Esophagus squamous epithelium (tissue), 5 donors: ENCODE results near the gene DDX24. TPM values are rescaled to one million over a fixed set of nuclear protein-coding genes. Genes with fewer than 3 reads are reported as not detected.

ENCODE experiments used
- DNase-seq: peaks from one replicate; lab custom pipeline; 2025; lab: John Stamatoyannopoulos, UW
- H3K27ac ChIP-seq, 4 donors: fragments of 200-600 bp; sonication (generic); one replicate each; pipeline ENCODE4 v1.5.1; 2016 to 2019; ENCODE audit warnings: mild to moderate bottlenecking in 1 of 4
- H3K27me3 ChIP-seq, 4 donors: fragments of 200-600 bp; sonication (generic); 1 replicate in 3 of 4; 2 replicates in 1 of 4; pipeline versions ENCODE4 v1.5.1 to v1.6.0; 2017 to 2021; ENCODE audit warnings: antibody characterized with exemption in 1 of 4
- H3K36me3 ChIP-seq, 3 donors: fragments of 200-600 bp; sonication (generic); one replicate each; pipeline ENCODE4 v1.5.1; 2016 to 2019
- H3K4me1 ChIP-seq, 3 donors: fragments of 200-600 bp; sonication (generic); one replicate each; pipeline ENCODE4 v1.5.1; 2017 to 2019
- H3K4me3 ChIP-seq, 4 donors: fragments of 200-600 bp; sonication (generic); 1 replicate in 3 of 4; 2 replicates in 1 of 4; pipeline ENCODE4 v1.5.1; 2016 to 2019; ENCODE audit warnings: mild to moderate bottlenecking in 2 of 4, moderate library complexity in 1 of 4
- H3K9me3 ChIP-seq, 3 donors: fragments of 200-600 bp; sonication (generic); one replicate each; pipeline ENCODE4 v1.5.1; 2016 to 2019
- CTCF ChIP-seq, 6 experiments: fragments of 450-650 bp in 4 of 6; fragments of 200-600 bp in 2 of 6; sonication (generic) in 2 of 6; IDR thresholded peaks; one replicate each; pipeline ENCODE4 v1.5.1; 2016 to 2019; ENCODE audit warnings: antibody characterized with exemption in 6 of 6, mild to moderate bottlenecking in 4 of 6, moderate library complexity in 4 of 6
- POLR2A ChIP-seq, 4 donors: fragments of 450-650 bp; IDR thresholded peaks; one replicate each; pipeline ENCODE4 v1.6.1; 2017; ENCODE audit warnings: antibody characterized with exemption in 4 of 4, mild to moderate bottlenecking in 4 of 4, moderate library complexity in 3 of 4
- WGBS, 2 donors: methylation state at CpG; one replicate each; pipeline ENCODE4 v1.1.5; 2018; 5-methylcytosine and 5-hydroxymethylcytosine counted together
- intact Hi-C: fragments of 100-400 bp; cut with DNase I; formaldehyde crosslinking; loops from one replicate; pipeline ENCODE4 v1.15.0; 2022
- total RNA-seq, 4 donors: library from RNA; depleted of rRNA; stranded (reverse); fragments of >200 nt; gene quantifications; one replicate each; pipeline ENCODE4 v1.1.0, GENCODE V29; 2016
- donor health status: DM: yes; HTN: yes; CAD: no.

The DDX24 gene
- total RNA-seq, 4 donors from 2014 or later, result 63.9 to 114 (median 71.9) TPM

DNA sequence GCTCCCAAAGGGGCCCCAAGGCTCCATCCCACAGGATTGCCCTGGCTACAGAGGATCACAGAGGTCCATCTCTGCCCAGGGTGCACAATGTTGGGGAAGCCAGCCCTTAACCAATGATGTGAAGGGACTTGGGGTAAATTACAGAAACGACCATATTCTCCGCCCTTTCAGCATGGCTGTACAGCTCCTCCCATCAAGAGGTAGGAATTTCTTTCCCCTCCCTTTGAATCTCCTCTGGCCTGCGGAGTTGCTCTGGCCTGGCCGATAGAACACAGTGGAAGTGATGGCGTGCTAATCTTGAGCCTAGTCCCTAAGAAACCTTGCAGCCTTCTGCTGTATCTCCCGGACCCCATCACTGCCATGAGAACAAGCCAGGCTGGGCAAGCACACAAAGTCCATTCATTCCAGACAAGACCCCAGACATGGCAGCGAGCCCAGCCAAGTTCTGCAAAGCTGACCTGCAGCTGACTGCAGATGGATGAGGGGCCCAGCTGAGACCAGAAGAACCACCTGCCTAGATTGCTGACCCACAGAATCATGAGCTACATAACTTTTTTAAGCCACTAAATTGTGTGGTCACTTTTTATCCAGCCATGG lies 22.6 kb upstream of the DDX24 start:
- Histone ChIP-seq H3K4me3 (no peak overlapping the region), H3K4me1 (no peaks in the 10 kb centered on the region), H3K36me3 (peaks cover 0 to under 1% (median 0%) of the 10 kb centered on the region in 3 donors), H3K27me3 (no peaks in the 10 kb centered on the region), H3K27ac (no peak overlapping the region), H3K9me3 (no peaks in the 10 kb centered on the region)
- WGBS, 2 donors, result 83 to 84% methylated on average over 5 to 7 of the region's 7 CpGs
- no peak for DNase-seq
- TF ChIP-seq CTCF (IDR thresholded peaks at IDR 0.05) (no peak), POLR2A (IDR thresholded peaks at IDR 0.05) (no peak)
- intact Hi-C loops, result no loop called here

GRCh38 chr14:94102768-94103482 lies 21.9 kb upstream of the DDX24 start:
- no peak overlapping the region for H3K27ac ChIP-seq
- intact Hi-C loops, result no loop called here
- 85 to 99% methylated on average over 6 of the region's 8 CpGs for WGBS, 2 donors

GRCh38 chr14:94101748-94102147 lies 20.7 kb upstream of the DDX24 start:
- Histone ChIP-seq H3K4me3 (no peak overlapping the region), H3K27ac (no peak overlapping the region), H3K27me3 (no peaks in the 10 kb centered on the region), H3K36me3 (peaks cover 0 to 19% (median 0%) of the 10 kb centered on the region in 3 donors), H3K9me3 (no peaks in the 10 kb centered on the region), H3K4me1 (no peaks in the 10 kb centered on the region)
- DNase-seq, result no peak
- WGBS, 2 donors, result 88 to 93% methylated on average over 1 to 2 of the region's 10 CpGs
- intact Hi-C loops, result no loop called here
- TF ChIP-seq CTCF (IDR thresholded peaks at IDR 0.05) (no peak), POLR2A (IDR thresholded peaks at IDR 0.05) (no peak)

More at GRCh38 chr14:94102768-94103482, 21.9 kb upstream of the DDX24 start:
- TF ChIP-seq POLR2A (IDR thresholded peaks at IDR 0.05), result no peak
- DNase-seq, result no peak
- H3K36me3 ChIP-seq, result peaks cover 0 to 7% (median 0%) of the 10 kb centered on the region in 3 donors
- no peaks in the 10 kb centered on the region for H3K9me3 ChIP-seq
- no peaks in the 10 kb centered on the region for H3K27me3 ChIP-seq
- H3K4me3 ChIP-seq, result no peak overlapping the region
- H3K4me1 ChIP-seq, result no peaks in the 10 kb centered on the region

- Histone ChIP-seq H3K4me1 (no peaks in the 10 kb centered on the region), H3K36me3 (peaks cover 0 to 21% (median 0%) of the 10 kb centered on the region in 3 donors), H3K9me3 (no peaks in the 10 kb centered on the region), H3K27ac (no peak overlapping the region), H3K4me3 (no peak overlapping the region), H3K27me3 (no peaks in the 10 kb centered on the region)
- no peak for DNase-seq
- TF ChIP-seq POLR2A (IDR thresholded peaks at IDR 0.05), result no peak
- TF ChIP-seq CTCF (IDR thresholded peaks at IDR 0.05), result no peak
- intact Hi-C loops, result no loop called here
- WGBS, 2 donors, result 33 to 53% methylated on average over 3 of the region's 4 CpGs
Measured at GRCh38 chr14:94100847-94101246, 19.8 kb upstream of the DDX24 start.

- Histone ChIP-seq H3K27ac (no peak overlapping the region), H3K4me1 (no peaks in the 10 kb centered on the region), H3K9me3 (no peaks in the 10 kb centered on the region), H3K27me3 (no peaks in the 10 kb centered on the region), H3K4me3 (no peak overlapping the region), H3K36me3 (peaks cover 0 to 21% (median 0%) of the 10 kb centered on the region in 3 donors)
- no peak for TF ChIP-seq POLR2A (IDR thresholded peaks at IDR 0.05)
- no peak for TF ChIP-seq CTCF (IDR thresholded peaks at IDR 0.05)
- 81 to 98% methylated on average over 6 of the region's 6 CpGs for WGBS, 2 donors
- intact Hi-C loops, result no loop called here
- no peak for DNase-seq
Measured at GRCh38 chr14:94099006-94099405, 18.0 kb upstream of the DDX24 start.
